Measurements from ENCODE around the gene RAD51B.
A peak's percentile ranks its signal among the peaks of the same experiment; 100 is the strongest.

RAD51B gene

GRCh38 chr14:68372368-68372767 lies 552.8 kb downstream of the RAD51B start:
- TF ChIP-seq, protein P1, sequence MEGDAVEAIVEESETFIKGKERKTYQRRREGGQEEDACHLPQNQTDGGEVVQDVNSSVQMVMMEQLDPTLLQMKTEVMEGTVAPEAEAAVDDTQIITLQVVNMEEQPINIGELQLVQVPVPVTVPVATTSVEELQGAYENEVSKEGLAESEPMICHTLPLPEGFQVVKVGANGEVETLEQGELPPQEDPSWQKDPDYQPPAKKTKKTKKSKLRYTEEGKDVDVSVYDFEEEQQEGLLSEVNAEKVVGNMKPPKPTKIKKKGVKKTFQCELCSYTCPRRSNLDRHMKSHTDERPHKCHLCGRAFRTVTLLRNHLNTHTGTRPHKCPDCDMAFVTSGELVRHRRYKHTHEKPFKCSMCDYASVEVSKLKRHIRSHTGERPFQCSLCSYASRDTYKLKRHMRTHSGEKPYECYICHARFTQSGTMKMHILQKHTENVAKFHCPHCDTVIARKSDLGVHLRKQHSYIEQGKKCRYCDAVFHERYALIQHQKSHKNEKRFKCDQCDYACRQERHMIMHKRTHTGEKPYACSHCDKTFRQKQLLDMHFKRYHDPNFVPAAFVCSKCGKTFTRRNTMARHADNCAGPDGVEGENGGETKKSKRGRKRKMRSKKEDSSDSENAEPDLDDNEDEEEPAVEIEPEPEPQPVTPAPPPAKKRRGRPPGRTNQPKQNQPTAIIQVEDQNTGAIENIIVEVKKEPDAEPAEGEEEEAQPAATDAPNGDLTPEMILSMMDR (IDR thresholded peaks at IDR 0.05; ENCODE audit: insufficient read depth, low read length, poor library complexity, severe bottlenecking), result no peak
- no peak for DNase-seq (ENCODE audit: extremely low read depth, insufficient read length)
- Histone ChIP-seq H3K36me3 (ENCODE audit: control insufficient read depth, insufficient read depth, low read length) (no peaks in the 10 kb centered on the region), H3K27me3 (replicated peaks; ENCODE audit: control insufficient read depth, insufficient read depth, low read length) (no peaks in the 10 kb centered on the region), H3K4me3 (replicated peaks; ENCODE audit: low read depth, low read length) (no peak overlapping the region)

- no peak for DNase-seq (ENCODE audit: extremely low read depth, insufficient read length)
- H3K36me3 ChIP-seq (ENCODE audit: control insufficient read depth, insufficient read depth, low read length), result no peaks in the 10 kb centered on the region
- H3K27me3 ChIP-seq (replicated peaks; ENCODE audit: control insufficient read depth, insufficient read depth, low read length), result no peaks in the 10 kb centered on the region
- H3K4me3 ChIP-seq (replicated peaks; ENCODE audit: low read depth, low read length), result no peak overlapping the region
- TF ChIP-seq, protein P1 (IDR thresholded peaks at IDR 0.05; ENCODE audit: insufficient read depth, low read length, poor library complexity, severe bottlenecking), result no peak
Observed at GRCh38 chr14:68373124-68373646, 553.6 kb downstream of the RAD51B start.

GRCh38 chr14:68373847-68374444 lies 554.4 kb downstream of the RAD51B start:
- Histone ChIP-seq H3K4me3 (replicated peaks; ENCODE audit: low read depth, low read length) (no peak overlapping the region), H3K36me3 (ENCODE audit: control insufficient read depth, insufficient read depth, low read length) (no peaks in the 10 kb centered on the region), H3K27me3 (replicated peaks; ENCODE audit: control insufficient read depth, insufficient read depth, low read length) (no peaks in the 10 kb centered on the region)
- TF ChIP-seq, protein P1 (IDR thresholded peaks at IDR 0.05; ENCODE audit: insufficient read depth, low read length, poor library complexity, severe bottlenecking), result no peak
- DNase-seq (ENCODE audit: extremely low read depth, insufficient read length), result peak; percentile 56

DNA sequence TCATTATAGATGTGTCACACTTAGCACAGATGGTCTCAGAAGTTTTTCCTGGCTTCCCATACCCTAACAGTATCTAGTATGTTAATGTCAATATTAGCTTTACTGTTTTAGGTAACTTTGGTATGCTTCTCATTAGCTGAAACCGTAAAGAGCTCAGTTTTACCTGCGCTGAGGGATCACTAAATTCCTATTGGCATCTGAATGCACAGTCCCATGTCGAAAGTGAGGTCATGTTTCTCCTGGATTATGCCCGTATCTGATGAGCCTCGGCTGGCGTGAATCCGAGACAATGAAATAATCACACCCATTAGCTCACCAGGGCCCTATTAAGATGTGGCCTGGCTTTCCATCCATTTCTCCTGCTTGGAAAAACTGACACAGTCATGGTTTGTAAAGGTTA lies 555.1 kb downstream of the RAD51B start:
- Histone ChIP-seq H3K4me3 (replicated peaks; ENCODE audit: low read depth, low read length) (no peak overlapping the region), H3K36me3 (ENCODE audit: control insufficient read depth, insufficient read depth, low read length) (no peaks in the 10 kb centered on the region), H3K27me3 (replicated peaks; ENCODE audit: control insufficient read depth, insufficient read depth, low read length) (no peaks in the 10 kb centered on the region)
- TF ChIP-seq, protein P1 (IDR thresholded peaks at IDR 0.05; ENCODE audit: insufficient read depth, low read length, poor library complexity, severe bottlenecking), result no peak
- DNase-seq (ENCODE audit: extremely low read depth, insufficient read length), result no peak

- H3K27me3 ChIP-seq (replicated peaks; ENCODE audit: control insufficient read depth, insufficient read depth, low read length), result no peaks in the 10 kb centered on the region
- no peak for DNase-seq (ENCODE audit: extremely low read depth, insufficient read length)
- no peak overlapping the region for H3K4me3 ChIP-seq (replicated peaks; ENCODE audit: low read depth, low read length)
- no peaks in the 10 kb centered on the region for H3K36me3 ChIP-seq (ENCODE audit: control insufficient read depth, insufficient read depth, low read length)
- TF ChIP-seq, protein P1 (IDR thresholded peaks at IDR 0.05; ENCODE audit: insufficient read depth, low read length, poor library complexity, severe bottlenecking), result no peak
Observed at GRCh38 chr14:68375376-68375775, 555.8 kb downstream of the RAD51B start.
